ENCODE data around the gene P2RX7. TPM values are rescaled to one million over a fixed set of nuclear protein-coding genes. Genes with fewer than 3 reads are reported as not detected.

The P2RX7 gene
- total RNA-seq, 1 donor from 2014 or later: not detected

GRCh38 chr12:121175383-121176119 is 42.9 kb downstream of the P2RX7 start:
- H3K27ac Mint-ChIP-seq (ENCODE audit: unreplicated experiment): no peak overlapping the region
- no peak for DNase-seq
- no peaks in the 10 kb centered on the region for H3K36me3 Mint-ChIP-seq (ENCODE audit: unreplicated experiment)
- no peaks in the 10 kb centered on the region for H3K27me3 Mint-ChIP-seq (ENCODE audit: unreplicated experiment)
- TF ChIP-seq CTCF (IDR thresholded peaks at IDR 0.05; ENCODE audit: partially characterized antibody, unreplicated experiment): no peak
- no peak overlapping the region for H3K4me3 Mint-ChIP-seq (ENCODE audit: unreplicated experiment)
- H3K4me1 Mint-ChIP-seq (ENCODE audit: low read depth, unreplicated experiment): no peaks in the 10 kb centered on the region
- H3K9me3 Mint-ChIP-seq (ENCODE audit: unreplicated experiment): no peaks in the 10 kb centered on the region

DNA sequence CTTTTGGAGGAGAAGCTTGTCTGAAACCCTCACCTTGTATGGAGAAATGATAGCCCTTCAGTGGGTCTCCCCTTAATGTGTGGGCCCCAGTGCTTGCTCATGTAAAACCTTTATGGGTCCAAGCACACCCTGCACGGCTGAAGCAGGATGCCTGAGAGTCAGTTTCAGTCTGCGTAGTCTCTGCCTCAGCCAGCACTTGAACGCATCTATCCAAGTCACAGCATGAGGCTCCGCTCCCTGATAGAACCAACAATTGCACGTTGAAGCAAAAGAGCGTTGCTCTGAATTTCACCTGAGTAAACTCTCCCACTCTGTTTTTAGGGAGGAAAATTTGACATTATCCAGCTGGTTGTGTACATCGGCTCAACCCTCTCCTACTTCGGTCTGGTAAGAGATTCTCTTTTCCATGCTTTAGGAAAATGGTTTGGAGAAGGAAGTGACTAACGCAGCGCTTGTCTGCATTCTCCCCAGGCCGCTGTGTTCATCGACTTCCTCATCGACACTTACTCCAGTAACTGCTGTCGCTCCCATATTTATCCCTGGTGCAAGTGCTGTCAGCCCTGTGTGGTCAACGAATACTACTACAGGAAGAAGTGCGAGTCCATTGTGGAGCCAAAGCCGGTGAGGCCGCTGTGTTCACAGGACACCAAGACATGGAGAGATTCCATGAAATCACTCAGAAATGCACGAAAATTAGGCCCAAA is 44.3 kb downstream of the P2RX7 start:
- no peaks in the 10 kb centered on the region for H3K27me3 Mint-ChIP-seq (ENCODE audit: unreplicated experiment)
- TF ChIP-seq CTCF (IDR thresholded peaks at IDR 0.05; ENCODE audit: partially characterized antibody, unreplicated experiment): no peak
- no peak overlapping the region for H3K4me3 Mint-ChIP-seq (ENCODE audit: unreplicated experiment)
- no peak overlapping the region for H3K27ac Mint-ChIP-seq (ENCODE audit: unreplicated experiment)
- no peaks in the 10 kb centered on the region for H3K4me1 Mint-ChIP-seq (ENCODE audit: low read depth, unreplicated experiment)
- peaks cover 1% of the 10 kb centered on the region for H3K36me3 Mint-ChIP-seq (ENCODE audit: unreplicated experiment)
- H3K9me3 Mint-ChIP-seq (ENCODE audit: unreplicated experiment): no peaks in the 10 kb centered on the region
- no peak for DNase-seq

DNA sequence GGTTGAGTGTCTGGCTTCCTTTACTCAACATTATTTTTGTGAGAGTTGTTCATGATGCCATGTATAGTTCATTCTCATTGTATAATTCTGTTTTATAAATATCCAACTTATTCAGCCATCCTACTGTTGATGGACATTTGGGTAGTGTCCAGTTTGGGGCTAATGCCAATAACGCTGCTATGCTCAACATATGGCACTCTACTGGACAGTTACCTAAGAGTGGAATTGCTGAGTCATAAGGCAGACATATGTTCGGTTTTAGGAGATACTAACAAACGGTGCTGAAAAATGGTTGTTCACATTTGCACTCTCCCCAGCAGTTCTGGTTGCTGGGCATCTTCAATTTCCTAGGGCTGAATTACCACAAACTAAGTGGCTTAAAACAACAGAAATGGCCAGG is 48.5 kb downstream of the P2RX7 start:
- Mint-ChIP-seq H3K36me3 (ENCODE audit: unreplicated experiment) (peaks cover 5% of the 10 kb centered on the region), H3K4me3 (ENCODE audit: unreplicated experiment) (no peak overlapping the region), H3K27me3 (ENCODE audit: unreplicated experiment) (no peaks in the 10 kb centered on the region), H3K9me3 (ENCODE audit: unreplicated experiment) (no peaks in the 10 kb centered on the region), H3K4me1 (ENCODE audit: low read depth, unreplicated experiment) (no peaks in the 10 kb centered on the region), H3K27ac (ENCODE audit: unreplicated experiment) (no peak overlapping the region)
- no peak for TF ChIP-seq CTCF (IDR thresholded peaks at IDR 0.05; ENCODE audit: partially characterized antibody, unreplicated experiment)
- DNase-seq: no peak

DNA sequence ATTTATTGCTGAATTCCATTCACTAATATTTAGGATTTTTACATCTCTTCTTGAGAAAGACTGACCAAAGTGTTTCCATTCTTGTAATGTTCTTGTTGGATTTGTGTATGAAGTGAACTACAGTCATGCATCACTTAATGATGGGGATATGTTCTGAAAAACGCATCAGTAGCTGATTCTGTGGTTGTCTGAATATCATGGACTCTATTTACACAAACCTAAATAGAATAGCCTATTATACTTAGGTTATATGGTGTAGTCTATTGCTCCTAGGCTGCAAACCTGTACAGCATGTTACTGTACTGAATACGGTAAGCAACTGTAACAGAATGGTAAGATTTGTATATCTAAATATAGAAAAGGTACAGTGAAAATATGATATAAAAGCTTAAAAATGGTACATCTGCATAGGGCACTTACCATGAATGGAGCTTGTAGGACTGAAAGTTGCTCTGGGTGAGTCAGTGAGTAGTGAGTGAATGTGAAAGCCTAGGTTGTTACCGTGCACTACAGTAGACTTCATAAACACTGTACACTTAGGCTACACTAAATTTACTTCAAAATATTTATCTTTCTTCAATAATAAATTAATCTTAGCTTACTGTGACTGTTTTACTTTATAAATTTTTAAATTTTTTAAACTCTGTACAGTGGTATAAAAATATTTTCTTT is 49.7 kb downstream of the P2RX7 start:
- peaks cover 5% of the 10 kb centered on the region for H3K36me3 Mint-ChIP-seq (ENCODE audit: unreplicated experiment)
- no peak overlapping the region for H3K27ac Mint-ChIP-seq (ENCODE audit: unreplicated experiment)
- H3K27me3 Mint-ChIP-seq (ENCODE audit: unreplicated experiment): no peaks in the 10 kb centered on the region
- H3K4me3 Mint-ChIP-seq (ENCODE audit: unreplicated experiment): no peak overlapping the region
- no peaks in the 10 kb centered on the region for H3K4me1 Mint-ChIP-seq (ENCODE audit: low read depth, unreplicated experiment)
- TF ChIP-seq CTCF (IDR thresholded peaks at IDR 0.05; ENCODE audit: partially characterized antibody, unreplicated experiment): no peak
- no peaks in the 10 kb centered on the region for H3K9me3 Mint-ChIP-seq (ENCODE audit: unreplicated experiment)
- DNase-seq: no peak
